Posterior vena cava (tissue), 2 donors: ENCODE measurements around the gene RAB14. TPM values are rescaled to one million over a fixed set of nuclear protein-coding genes. Genes with fewer than 3 reads are reported as not detected.
"Not testable (repeated sequence)": the region's sequence is repeated elsewhere in the genome, so short reads cannot be mapped to it uniquely, and the experiment has no call there.

Experiments
- DNase-seq: peaks from one replicate; pipeline ENCODE4 v3.0.0-alpha.2; 2020; ENCODE audit warnings: low spot score
- intact Hi-C, 2 donors: fragments of 100-400 bp; cut with DNase I; formaldehyde crosslinking; loops; one replicate each; pipeline versions ENCODE4 v1.14.1 to v1.14.2; 2022 to 2023
- total RNA-seq, 2 donors: library from RNA; stranded (reverse); fragmentation: NEBNext Ultra II Directional; extraction: Animal tissue kit (Norgen Biotek cat#: 25700); gene quantifications; one replicate each; pipeline ENCODE4 v1.2.1, GENCODE V29; 2021
- donor health status: DM: yes; HTN: yes; CAD: no.
- donor health status: DM: yes; HTN: yes; CAD: no.

The RAB14 gene
- total RNA-seq, 2 donors from 2014 or later = 46.7 to 49.7 TPM

GRCh38 chr9:121133104-121133816 lies 68.4 kb downstream of the RAB14 start:
- no peak for DNase-seq
- intact Hi-C loops = no loop called here

DNA sequence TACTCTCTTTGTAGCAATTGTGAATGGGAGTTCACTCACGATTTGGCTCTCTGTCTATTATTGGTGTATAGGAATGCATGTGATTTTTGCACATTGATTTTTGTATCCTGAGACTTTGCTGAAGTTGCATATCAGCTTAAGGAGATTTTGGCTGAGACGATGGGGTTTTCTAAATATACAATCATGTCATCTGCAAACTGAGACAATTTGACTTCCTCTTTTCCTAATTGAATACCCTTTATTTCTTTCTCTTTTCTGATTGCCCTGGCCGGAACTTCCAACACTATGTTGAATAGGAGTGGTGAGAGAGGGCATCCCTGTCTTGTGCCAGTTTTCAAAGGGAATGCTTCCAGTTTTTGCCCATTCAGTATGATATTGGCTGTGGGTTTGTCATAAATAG lies 72.3 kb downstream of the RAB14 start:
- intact Hi-C loops = not testable (repeated sequence)

More for the DNA sequence above, 72.3 kb downstream of the RAB14 start:
- not testable (repeated sequence) for DNase-seq

Other genes starting within 250 kb of the RAB14 start
- 1 to 10 TPM; 3.7 to 5.9 TPM for gene C5, start 151.6 kb downstream of the RAB14 start, total RNA-seq
- 10 to 100 TPM; 13.6 to 15.2 TPM for gene CNTRL, start 126.9 kb downstream of the RAB14 start, total RNA-seq
- gene GSN, start 66.3 kb upstream of the RAB14 start, total RNA-seq = 1,000 to 10,000 TPM in 1 of 2 donors, 100 to 1,000 TPM in 1; 590 to 1,544 TPM
- gene STOM, start 168.4 kb upstream of the RAB14 start, total RNA-seq = 100 to 1,000 TPM; 352 to 371 TPM